ENCODE data around the gene UBE2K.
"Not testable (repeated sequence)": the region's sequence is repeated elsewhere in the genome, so short reads cannot be mapped to it uniquely, and the experiment has no call there.

Gene UBE2K

GRCh38 chr4:39687014-39687413, 10.9 kb upstream of the UBE2K start:
- no peak for DNase-seq (ENCODE audit: low read depth in 1 of 2, low spot score in 1 of 2)

- no peak for DNase-seq (ENCODE audit: low read depth in 1 of 2, low spot score in 1 of 2)
These were observed 8.0 kb upstream of the UBE2K start for GRCh38 chr4:39689970-39690369.

GRCh38 chr4:39698424-39699009, 581 bp downstream of the UBE2K start:
- DNase-seq (ENCODE audit: low read depth in 1 of 2, low spot score in 1 of 2), result peak; percentile 28 to 31

- DNase-seq (ENCODE audit: low read depth in 1 of 2, low spot score in 1 of 2), result no peak
These were observed 1.9 kb downstream of the UBE2K start for GRCh38 chr4:39699687-39700409.

DNA sequence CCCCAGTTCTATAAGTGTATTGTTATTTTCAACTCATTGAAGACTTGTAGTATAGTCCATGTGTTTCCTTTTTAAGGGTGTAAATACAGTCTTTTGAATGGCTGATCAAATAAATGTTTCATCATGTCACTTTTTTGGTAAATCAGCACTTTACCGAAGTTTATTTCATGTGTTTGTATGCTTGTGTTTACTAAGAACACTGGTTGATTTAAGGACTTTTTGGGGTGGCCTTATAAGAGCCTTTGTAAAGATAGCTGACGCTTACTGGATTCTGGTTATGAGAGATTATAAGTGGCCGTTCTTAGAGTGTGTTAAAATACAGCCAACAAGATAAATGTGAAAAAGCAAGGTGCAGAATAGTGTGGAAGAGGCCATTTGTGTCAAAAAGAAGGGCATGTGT, 2.6 kb downstream of the UBE2K start:
- DNase-seq (ENCODE audit: low read depth in 1 of 2, low spot score in 1 of 2), result no peak

- DNase-seq (ENCODE audit: low read depth in 1 of 2, low spot score in 1 of 2), result no peak
These were observed 4.8 kb downstream of the UBE2K start for GRCh38 chr4:39702716-39703115.

- DNase-seq (ENCODE audit: low read depth in 1 of 2, low spot score in 1 of 2), result not testable (repeated sequence)
These were observed 6.9 kb downstream of the UBE2K start for GRCh38 chr4:39704789-39705188.

DNA sequence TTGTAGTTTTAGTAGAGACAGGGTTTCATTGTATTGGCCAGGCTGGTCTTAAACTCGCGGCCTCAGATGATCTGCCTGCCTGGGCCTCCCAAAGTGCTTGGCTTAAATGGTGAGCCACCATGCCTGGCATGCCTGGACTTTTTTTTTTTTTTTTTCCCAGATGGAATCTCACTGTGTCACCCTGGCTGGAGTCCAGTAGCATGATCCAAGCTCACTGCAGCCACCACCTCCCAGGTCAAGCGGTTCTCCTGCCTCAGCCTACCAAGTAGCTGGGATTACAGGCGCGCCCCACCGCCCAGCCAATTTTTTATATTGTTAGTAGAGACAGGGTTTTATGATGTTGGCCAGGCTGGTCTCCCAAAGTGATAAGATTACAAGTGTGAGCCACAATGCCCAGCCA, 8.4 kb downstream of the UBE2K start:
- DNase-seq (ENCODE audit: low read depth in 1 of 2, low spot score in 1 of 2), result no peak

- DNase-seq (ENCODE audit: low read depth in 1 of 2, low spot score in 1 of 2), result no peak
These were observed 9.0 kb downstream of the UBE2K start for GRCh38 chr4:39706741-39707511.

GRCh38 chr4:39710098-39710896, 12.4 kb downstream of the UBE2K start:
- DNase-seq (ENCODE audit: low read depth in 1 of 2, low spot score in 1 of 2), result no peak

- DNase-seq (ENCODE audit: low read depth in 1 of 2, low spot score in 1 of 2), result no peak
These were observed 15.1 kb downstream of the UBE2K start for GRCh38 chr4:39712819-39713607.

- DNase-seq (ENCODE audit: low read depth in 1 of 2, low spot score in 1 of 2), result no peak
These were observed 15.8 kb downstream of the UBE2K start for GRCh38 chr4:39713691-39714090.

DNA sequence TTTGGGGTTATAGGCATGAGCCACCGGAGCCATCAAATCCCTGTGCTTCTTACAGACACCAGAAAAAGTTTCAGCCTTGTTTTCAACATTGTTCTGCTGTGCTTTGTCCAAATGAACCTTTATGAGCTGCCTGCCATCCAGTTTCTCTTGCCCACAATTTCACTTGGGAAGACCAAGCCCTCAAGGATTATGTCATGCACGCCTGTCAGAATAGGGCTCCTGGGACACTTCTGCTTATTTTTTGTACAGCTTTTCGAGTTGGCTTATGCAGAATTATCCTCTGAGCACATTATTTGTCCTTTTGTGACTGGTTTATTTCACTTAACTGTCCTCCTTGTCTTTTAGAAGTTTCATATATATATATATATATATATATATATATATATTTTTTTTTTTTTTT, 16.2 kb downstream of the UBE2K start:
- DNase-seq (ENCODE audit: low read depth in 1 of 2, low spot score in 1 of 2), result no peak

GRCh38 chr4:39715788-39716187, 17.9 kb downstream of the UBE2K start:
- DNase-seq (ENCODE audit: low read depth in 1 of 2, low spot score in 1 of 2), result no peak

- no peak for DNase-seq (ENCODE audit: low read depth in 1 of 2, low spot score in 1 of 2)
These were observed 18.4 kb downstream of the UBE2K start for GRCh38 chr4:39716356-39716755.

DNA sequence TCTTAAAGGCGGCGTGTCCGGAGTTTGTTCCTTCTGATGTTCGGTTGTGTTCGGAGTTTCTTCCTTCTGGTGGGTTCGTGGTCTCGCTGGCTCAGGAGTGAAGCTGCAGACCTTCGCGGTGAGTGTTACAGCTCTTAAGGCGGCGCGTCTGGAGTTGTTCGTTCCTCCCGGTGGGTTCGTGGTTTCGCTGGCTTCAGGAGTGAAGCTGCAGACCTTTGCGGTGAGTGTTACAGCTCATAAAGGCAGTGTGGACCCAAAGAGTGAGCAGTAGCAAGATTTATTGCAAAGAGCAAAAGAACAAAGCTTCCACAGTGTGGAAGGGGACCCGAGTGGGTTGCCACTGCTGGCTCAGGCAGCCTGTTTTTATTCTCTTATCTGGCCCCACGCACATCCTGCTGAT, 19.8 kb downstream of the UBE2K start:
- not testable (repeated sequence) for DNase-seq (ENCODE audit: low read depth in 1 of 2, low spot score in 1 of 2)

GRCh38 chr4:39718366-39719323, 20.7 kb downstream of the UBE2K start:
- no peak for DNase-seq (ENCODE audit: low read depth in 1 of 2, low spot score in 1 of 2)

GRCh38 chr4:39719804-39720580, 22.1 kb downstream of the UBE2K start:
- DNase-seq (ENCODE audit: low read depth in 1 of 2, low spot score in 1 of 2), result no peak

GRCh38 chr4:39721273-39721672, 23.3 kb downstream of the UBE2K start:
- not testable (repeated sequence) for DNase-seq (ENCODE audit: low read depth in 1 of 2, low spot score in 1 of 2)

Data from stimulated activated CD4-positive, alpha-beta T cell treated with anti-CD3 and anti-CD28 coated beads, Interleukin-15, amount 100 ng/mL, for 1 hour (primary cell).